Iris pigment epithelial cell (primary cell): Measurements from ENCODE around the gene TBPL1.
"Not testable (repeated sequence)": the region's sequence is repeated elsewhere in the genome, so short reads cannot be mapped to it uniquely, and the experiment has no call there.

Experiments
- DNase-seq: peaks from one replicate; pipeline ENCODE4 v3.0.0-alpha.2; 2011; ENCODE audit warnings: low read depth

Gene TBPL1

GRCh38 chr6:133973109-133973971 lies 20.3 kb downstream of the TBPL1 start:
- peak; percentile 57 for DNase-seq

GRCh38 chr6:133977983-133978895 lies 25.2 kb downstream of the TBPL1 start:
- DNase-seq, result peak; percentile 85

- DNase-seq, result no peak
These were observed 25.8 kb downstream of the TBPL1 start for GRCh38 chr6:133978896-133979240.

GRCh38 chr6:133979269-133979963 lies 26.4 kb downstream of the TBPL1 start:
- not testable (repeated sequence) for DNase-seq

- no peak for DNase-seq
These were observed 27.1 kb downstream of the TBPL1 start for GRCh38 chr6:133980168-133980567.

- DNase-seq, result peak; percentile 78
These were observed 30.3 kb downstream of the TBPL1 start for GRCh38 chr6:133983099-133983939.

- DNase-seq, result no peak
These were observed 32.9 kb downstream of the TBPL1 start for GRCh38 chr6:133985970-133986369.

GRCh38 chr6:133986942-133987341 lies 33.9 kb downstream of the TBPL1 start:
- DNase-seq, result no peak

GRCh38 chr6:133989525-133989924 lies 36.5 kb downstream of the TBPL1 start:
- no peak for DNase-seq

- no peak for DNase-seq
These were observed 37.3 kb downstream of the TBPL1 start for GRCh38 chr6:133990321-133990720.

- DNase-seq, result peak; percentile 77
These were observed 38.1 kb downstream of the TBPL1 start for GRCh38 chr6:133991096-133991593.

GRCh38 chr6:133992992-133993680 lies 40.1 kb downstream of the TBPL1 start:
- DNase-seq, result no peak

- DNase-seq, result no peak
These were observed 42.3 kb downstream of the TBPL1 start for GRCh38 chr6:133995296-133995695.

GRCh38 chr6:133995758-133996157 lies 42.7 kb downstream of the TBPL1 start:
- DNase-seq, result no peak

- no peak for DNase-seq
These were observed 44.2 kb downstream of the TBPL1 start for GRCh38 chr6:133997267-133997666.

GRCh38 chr6:133999305-133999704 lies 46.3 kb downstream of the TBPL1 start:
- DNase-seq, result no peak

- DNase-seq, result no peak
These were observed 47.4 kb downstream of the TBPL1 start for GRCh38 chr6:134000443-134000842.

GRCh38 chr6:134002821-134003220 lies 49.8 kb downstream of the TBPL1 start:
- DNase-seq, result peak; percentile 36

GRCh38 chr6:134003542-134003951 lies 50.5 kb downstream of the TBPL1 start:
- DNase-seq, result no peak

- DNase-seq, result no peak
These were observed 51.7 kb downstream of the TBPL1 start for GRCh38 chr6:134004714-134005113.

GRCh38 chr6:134005800-134006199 lies 52.8 kb downstream of the TBPL1 start:
- DNase-seq, result no peak
